Lower leg skin (tissue), 4 donors: ENCODE data around the gene PITX3. TPM values are rescaled to one million over a fixed set of nuclear protein-coding genes. Genes with fewer than 3 reads are reported as not detected.
"Not testable (repeated sequence)": the region's sequence is repeated elsewhere in the genome, so short reads cannot be mapped to it uniquely, and the experiment has no call there.

Experiments
- DNase-seq, 2 donors: peaks; one replicate each; pipeline ENCODE4 v3.0.0-alpha.2; 2019; ENCODE audit warnings: low spot score in 2 of 2
- H3K4me3 ChIP-seq: fragments of 200-600 bp; sonication (generic); 2 replicates; pipeline ENCODE4 v1.5.1; 2017; ENCODE audit warnings: mild to moderate bottlenecking, low read depth; ENCODE audit not compliant: poor library complexity, severe bottlenecking
- CTCF ChIP-seq, 3 donors: fragments of 450-650 bp; IDR thresholded peaks; one replicate each; pipeline ENCODE4 v1.5.1; 2016; ENCODE audit warnings: antibody characterized with exemption in 3 of 3, mild to moderate bottlenecking in 3 of 3, moderate library complexity in 2 of 3
- POLR2A ChIP-seq, 2 donors: fragments of 450-650 bp; IDR thresholded peaks; one replicate each; pipeline ENCODE4 v1.6.1; 2016 to 2017; ENCODE audit warnings: antibody characterized with exemption in 2 of 2, mild to moderate bottlenecking in 1 of 2, moderate library complexity in 1 of 2
- WGBS, 2 donors: methylation state at CpG; one replicate each; pipeline ENCODE4 v1.1.5; 2018; 5-methylcytosine and 5-hydroxymethylcytosine counted together
- intact Hi-C: fragments of 100-400 bp; cut with DNase I; formaldehyde crosslinking; loops from one replicate; pipeline ENCODE4 v1.15.0; 2023; ENCODE audit warnings: low total_unique reads
- total RNA-seq, 4 donors: library from RNA; depleted of rRNA; stranded (reverse); fragments of >200 nt; gene quantifications; one replicate each; pipeline ENCODE4 v1.1.0, GENCODE V29; 2016

Gene PITX3
- total RNA-seq, 4 donors from 2014 or later = not detected

GRCh38 chr10:102220612-102221011 lies 20.7 kb downstream of the PITX3 start:
- intact Hi-C loops = no loop called here
- H3K4me3 ChIP-seq = no peak overlapping the region
- DNase-seq = no peak
- TF ChIP-seq CTCF (IDR thresholded peaks at IDR 0.05) = no peak
- no peak for TF ChIP-seq POLR2A (IDR thresholded peaks at IDR 0.05)

GRCh38 chr10:102219370-102219769 lies 21.9 kb downstream of the PITX3 start:
- TF ChIP-seq CTCF (IDR thresholded peaks at IDR 0.05) = no peak
- no peak for TF ChIP-seq POLR2A (IDR thresholded peaks at IDR 0.05)
- WGBS, 2 donors = 82 to 92% methylated on average over 5 of the region's 5 CpGs
- H3K4me3 ChIP-seq = no peak overlapping the region
- intact Hi-C loops = no loop called here
- no peak for DNase-seq

- intact Hi-C loops, H3K4me3 ChIP-seq, DNase-seq: not testable (repeated sequence)
- 67 to 87% methylated on average over 4 of the region's 4 CpGs for WGBS, 2 donors
These were observed 27.7 kb downstream of the PITX3 start for GRCh38 chr10:102213599-102213998.

- intact Hi-C loops = no loop called here
- DNase-seq = no peak
- WGBS, 2 donors = 86 to 96% methylated on average over 3 of the region's 3 CpGs
- no peak overlapping the region for H3K4me3 ChIP-seq
- TF ChIP-seq CTCF (IDR thresholded peaks at IDR 0.05) (no peak), POLR2A (IDR thresholded peaks at IDR 0.05) (no peak)
These were observed 29.6 kb downstream of the PITX3 start for GRCh38 chr10:102211615-102212299.

- WGBS, 2 donors = 34 to 37% methylated on average over 5 of the region's 5 CpGs
- no peak for DNase-seq
- TF ChIP-seq POLR2A (IDR thresholded peaks at IDR 0.05) = no peak
- no peak for TF ChIP-seq CTCF (IDR thresholded peaks at IDR 0.05)
- no peak overlapping the region for H3K4me3 ChIP-seq
- intact Hi-C loops = no loop called here
These were observed 32.8 kb downstream of the PITX3 start for GRCh38 chr10:102208311-102209035.

GRCh38 chr10:102202386-102202785 lies 38.9 kb downstream of the PITX3 start:
- 84 to 85% methylated on average over 1 of the region's 1 CpG for WGBS, 2 donors
- DNase-seq = no peak
- no peak for TF ChIP-seq POLR2A (IDR thresholded peaks at IDR 0.05)
- no peak for TF ChIP-seq CTCF (IDR thresholded peaks at IDR 0.05)
- H3K4me3 ChIP-seq = no peak overlapping the region
- intact Hi-C loops = no loop called here
